ENCODE data around the gene BCL7A. TPM values are rescaled to one million over a fixed set of nuclear protein-coding genes. Genes with fewer than 3 reads are reported as not detected.

The BCL7A gene
- total and polyA plus RNA-seq, 2 donors (not counting 1 experiment from before 2014, with no cell fraction given): 71.0 to 75.9 TPM

GRCh38 chr12:122003651-122004611 lies 17.8 kb upstream of the BCL7A start:
- H3K27ac Mint-ChIP-seq: peak overlapping the region; percentile 93
- Histone ChIP-seq H4K20me1 (ENCODE audit: control insufficient read depth, insufficient read depth, low read length, poor library complexity, severe bottlenecking) (no peaks in the 10 kb centered on the region), H3K27ac (ENCODE audit: low read length in 2 of 2) (peak overlapping the region; percentile 77 to 80), H2AFZ (ENCODE audit: insufficient read depth, low read depth, low read length, poor library complexity, severe bottlenecking) (peak overlapping the region; percentile 54), H3K4me3 (ENCODE audit: control extremely low read depth in 1 of 5, extremely low read depth in 1 of 5, insufficient read depth in 1 of 5, low read depth in 2 of 5, low read length in 4 of 5) (peak overlapping the region in 2 of 5 experiments; percentile 26 to 44), H3K36me3 (replicated peaks in 1 of 2; ENCODE audit: control extremely low read depth in 1 of 2, control insufficient read depth in 1 of 2, extremely low read depth in 1 of 2, insufficient read depth in 2 of 2, low read length in 1 of 2) (no peaks in the 10 kb centered on the region), H3K4me1 (ENCODE audit: control insufficient read depth in 2 of 2, insufficient read depth in 2 of 2, low read length in 2 of 2) (peaks cover 68 to 75% of the 10 kb centered on the region in 2 donors), H3K9ac (ENCODE audit: low read length) (peak overlapping the region; percentile 58), H3K9me3 (ENCODE audit: control extremely low read depth in 1 of 3, control insufficient read depth in 2 of 3, insufficient read depth in 1 of 3, low read length in 2 of 3) (peaks cover 0 to 9% (median 5%) of the 10 kb centered on the region in 3 donors), H3K4me2 (replicated peaks; ENCODE audit: low read depth, low read length, poor library complexity, severe bottlenecking) (peak overlapping the region; percentile 80), H3K27me3 (replicated peaks in 1 of 4; ENCODE audit: control extremely low read depth in 1 of 4, control insufficient read depth in 3 of 4, insufficient read depth in 4 of 4, low read length in 3 of 4) (no peaks in the 10 kb centered on the region), H3K79me2 (ENCODE audit: control insufficient read depth, insufficient read depth, low read length) (peaks cover 12% of the 10 kb centered on the region)
- peaks cover 75% of the 10 kb centered on the region for H3K4me1 Mint-ChIP-seq
- ATAC-seq (ENCODE audit: low read depth) (peak; percentile 87), DNase-seq (peak; percentile 89)
- H3K27me3 Mint-ChIP-seq: no peaks in the 10 kb centered on the region
- intact Hi-C loops (cut with micrococcal nuclease): loop anchor here (1.0 kb wide), 4 partner anchors 12 to 86 kb away; partner anchors contain the start of gene CFAP251
- ChIA-PET POLR2A (interaction anchor here (0.6 to 4.8 kb wide), 10 partner anchors 9 to 235 kb away, joined by 3 to 48 read pairs (median 4); partner anchors contain the start of gene BCL7A), CTCF (interaction anchor here (0.8 to 3.4 kb wide), 11 partner anchors 12 to 210 kb away, joined by 3 to 24 read pairs (median 4); partner anchors contain the start of genes BCL7A, CFAP251 and RHOF)
- H3K9me3 Mint-ChIP-seq (ENCODE audit: insufficient read depth): no peaks in the 10 kb centered on the region
- H3K4me3 Mint-ChIP-seq: peak overlapping the region; percentile 79
- no peak for TF ChIP-seq EZH2 (IDR thresholded peaks at IDR 0.05; ENCODE audit: borderline replicate concordance, insufficient read depth, low read depth, low read length, poor library complexity, severe bottlenecking)
- TF ChIP-seq, protein P1, sequence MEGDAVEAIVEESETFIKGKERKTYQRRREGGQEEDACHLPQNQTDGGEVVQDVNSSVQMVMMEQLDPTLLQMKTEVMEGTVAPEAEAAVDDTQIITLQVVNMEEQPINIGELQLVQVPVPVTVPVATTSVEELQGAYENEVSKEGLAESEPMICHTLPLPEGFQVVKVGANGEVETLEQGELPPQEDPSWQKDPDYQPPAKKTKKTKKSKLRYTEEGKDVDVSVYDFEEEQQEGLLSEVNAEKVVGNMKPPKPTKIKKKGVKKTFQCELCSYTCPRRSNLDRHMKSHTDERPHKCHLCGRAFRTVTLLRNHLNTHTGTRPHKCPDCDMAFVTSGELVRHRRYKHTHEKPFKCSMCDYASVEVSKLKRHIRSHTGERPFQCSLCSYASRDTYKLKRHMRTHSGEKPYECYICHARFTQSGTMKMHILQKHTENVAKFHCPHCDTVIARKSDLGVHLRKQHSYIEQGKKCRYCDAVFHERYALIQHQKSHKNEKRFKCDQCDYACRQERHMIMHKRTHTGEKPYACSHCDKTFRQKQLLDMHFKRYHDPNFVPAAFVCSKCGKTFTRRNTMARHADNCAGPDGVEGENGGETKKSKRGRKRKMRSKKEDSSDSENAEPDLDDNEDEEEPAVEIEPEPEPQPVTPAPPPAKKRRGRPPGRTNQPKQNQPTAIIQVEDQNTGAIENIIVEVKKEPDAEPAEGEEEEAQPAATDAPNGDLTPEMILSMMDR (IDR thresholded peaks at IDR 0.05): no peak
- WGBS (ENCODE audit: insufficient coverage): 17% methylated on average over 20 of the region's 28 CpGs

Data from B cell (primary cell).